ENCODE measurements around the gene FSHR.

Gene FSHR

GRCh38 chr2:49146401-49146800 is 7.9 kb downstream of the FSHR start:
- no peak for TF ChIP-seq GABPA (IDR thresholded peaks at IDR 0.05; ENCODE audit: low read depth)
- no peak for TF ChIP-seq SPI1 (IDR thresholded peaks at IDR 0.05; ENCODE audit: borderline replicate concordance, low read depth)
- TF ChIP-seq, protein P1, sequence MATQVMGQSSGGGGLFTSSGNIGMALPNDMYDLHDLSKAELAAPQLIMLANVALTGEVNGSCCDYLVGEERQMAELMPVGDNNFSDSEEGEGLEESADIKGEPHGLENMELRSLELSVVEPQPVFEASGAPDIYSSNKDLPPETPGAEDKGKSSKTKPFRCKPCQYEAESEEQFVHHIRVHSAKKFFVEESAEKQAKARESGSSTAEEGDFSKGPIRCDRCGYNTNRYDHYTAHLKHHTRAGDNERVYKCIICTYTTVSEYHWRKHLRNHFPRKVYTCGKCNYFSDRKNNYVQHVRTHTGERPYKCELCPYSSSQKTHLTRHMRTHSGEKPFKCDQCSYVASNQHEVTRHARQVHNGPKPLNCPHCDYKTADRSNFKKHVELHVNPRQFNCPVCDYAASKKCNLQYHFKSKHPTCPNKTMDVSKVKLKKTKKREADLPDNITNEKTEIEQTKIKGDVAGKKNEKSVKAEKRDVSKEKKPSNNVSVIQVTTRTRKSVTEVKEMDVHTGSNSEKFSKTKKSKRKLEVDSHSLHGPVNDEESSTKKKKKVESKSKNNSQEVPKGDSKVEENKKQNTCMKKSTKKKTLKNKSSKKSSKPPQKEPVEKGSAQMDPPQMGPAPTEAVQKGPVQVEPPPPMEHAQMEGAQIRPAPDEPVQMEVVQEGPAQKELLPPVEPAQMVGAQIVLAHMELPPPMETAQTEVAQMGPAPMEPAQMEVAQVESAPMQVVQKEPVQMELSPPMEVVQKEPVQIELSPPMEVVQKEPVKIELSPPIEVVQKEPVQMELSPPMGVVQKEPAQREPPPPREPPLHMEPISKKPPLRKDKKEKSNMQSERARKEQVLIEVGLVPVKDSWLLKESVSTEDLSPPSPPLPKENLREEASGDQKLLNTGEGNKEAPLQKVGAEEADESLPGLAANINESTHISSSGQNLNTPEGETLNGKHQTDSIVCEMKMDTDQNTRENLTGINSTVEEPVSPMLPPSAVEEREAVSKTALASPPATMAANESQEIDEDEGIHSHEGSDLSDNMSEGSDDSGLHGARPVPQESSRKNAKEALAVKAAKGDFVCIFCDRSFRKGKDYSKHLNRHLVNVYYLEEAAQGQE (IDR thresholded peaks at IDR 0.05; ENCODE audit: insufficient replicate concordance, low read depth), result no peak
- TF ChIP-seq, protein P2, sequence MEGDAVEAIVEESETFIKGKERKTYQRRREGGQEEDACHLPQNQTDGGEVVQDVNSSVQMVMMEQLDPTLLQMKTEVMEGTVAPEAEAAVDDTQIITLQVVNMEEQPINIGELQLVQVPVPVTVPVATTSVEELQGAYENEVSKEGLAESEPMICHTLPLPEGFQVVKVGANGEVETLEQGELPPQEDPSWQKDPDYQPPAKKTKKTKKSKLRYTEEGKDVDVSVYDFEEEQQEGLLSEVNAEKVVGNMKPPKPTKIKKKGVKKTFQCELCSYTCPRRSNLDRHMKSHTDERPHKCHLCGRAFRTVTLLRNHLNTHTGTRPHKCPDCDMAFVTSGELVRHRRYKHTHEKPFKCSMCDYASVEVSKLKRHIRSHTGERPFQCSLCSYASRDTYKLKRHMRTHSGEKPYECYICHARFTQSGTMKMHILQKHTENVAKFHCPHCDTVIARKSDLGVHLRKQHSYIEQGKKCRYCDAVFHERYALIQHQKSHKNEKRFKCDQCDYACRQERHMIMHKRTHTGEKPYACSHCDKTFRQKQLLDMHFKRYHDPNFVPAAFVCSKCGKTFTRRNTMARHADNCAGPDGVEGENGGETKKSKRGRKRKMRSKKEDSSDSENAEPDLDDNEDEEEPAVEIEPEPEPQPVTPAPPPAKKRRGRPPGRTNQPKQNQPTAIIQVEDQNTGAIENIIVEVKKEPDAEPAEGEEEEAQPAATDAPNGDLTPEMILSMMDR (IDR thresholded peaks at IDR 0.05; ENCODE audit: insufficient read depth, low read length), result no peak
- no peak for TF ChIP-seq POLR2AphosphoS5 (IDR thresholded peaks at IDR 0.05; ENCODE audit: low read depth)
- no peak for DNase-seq (ENCODE audit: low read depth in 1 of 2, low spot score in 1 of 2)
- Histone ChIP-seq H3K4me3 (replicated peaks; ENCODE audit: insufficient read depth, low read length) (no peak overlapping the region), H3K27ac (replicated peaks) (no peak overlapping the region), H3K27me3 (ENCODE audit: insufficient read depth, poor library complexity, severe bottlenecking) (no peaks in the 10 kb centered on the region)

DNA sequence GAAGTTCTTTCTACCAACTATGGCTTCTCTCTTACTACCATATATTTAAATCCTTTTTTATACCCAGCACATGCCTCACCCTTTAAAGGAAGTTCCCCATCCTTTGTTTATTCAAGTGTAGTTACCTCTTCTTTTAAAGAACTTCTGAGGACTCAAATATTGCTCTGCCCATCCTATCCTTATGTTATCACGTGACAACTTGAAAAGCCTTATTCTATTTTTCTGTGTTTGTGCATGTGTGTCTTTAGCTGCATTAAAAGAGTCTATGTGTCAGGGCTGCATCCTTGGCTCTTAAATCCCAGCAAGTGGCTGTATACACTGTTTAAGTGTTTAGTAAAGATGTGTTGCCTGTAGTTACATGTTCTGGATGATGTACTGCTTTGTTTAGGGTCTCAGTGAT is 22.5 kb downstream of the FSHR start:
- no peaks in the 10 kb centered on the region for H3K27me3 ChIP-seq (ENCODE audit: insufficient read depth, poor library complexity, severe bottlenecking)
- DNase-seq (ENCODE audit: low read depth in 1 of 2, low spot score in 1 of 2), result no peak
- H3K27ac ChIP-seq (replicated peaks), result no peak overlapping the region
- no peak for TF ChIP-seq SPI1 (IDR thresholded peaks at IDR 0.05; ENCODE audit: borderline replicate concordance, low read depth)
- TF ChIP-seq, protein P2 (IDR thresholded peaks at IDR 0.05; ENCODE audit: insufficient read depth, low read length), result no peak
- no peak for TF ChIP-seq POLR2AphosphoS5 (IDR thresholded peaks at IDR 0.05; ENCODE audit: low read depth)
- TF ChIP-seq, protein P1 (IDR thresholded peaks at IDR 0.05; ENCODE audit: insufficient replicate concordance, low read depth), result no peak
- TF ChIP-seq GABPA (IDR thresholded peaks at IDR 0.05; ENCODE audit: low read depth), result no peak
- no peak overlapping the region for H3K4me3 ChIP-seq (replicated peaks; ENCODE audit: insufficient read depth, low read length)

DNA sequence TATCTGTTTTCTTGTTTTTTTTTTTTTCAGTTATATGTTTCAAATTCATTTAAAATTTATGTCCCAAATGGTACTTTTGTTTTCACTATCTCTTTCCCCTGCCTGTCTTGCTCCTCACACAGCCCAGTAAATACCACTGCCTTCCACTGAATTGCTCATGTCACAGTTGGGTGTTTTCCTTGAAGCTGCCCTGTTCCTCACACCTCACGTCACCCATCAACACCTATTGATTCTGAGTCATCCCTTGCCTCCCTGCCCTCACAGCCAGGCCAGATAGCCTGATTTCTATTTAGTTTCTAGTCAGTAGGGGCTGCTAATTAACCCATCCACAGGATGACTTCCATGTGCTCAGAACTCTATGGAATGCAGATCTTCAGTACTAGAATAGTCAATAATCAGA is 25.3 kb downstream of the FSHR start:
- Histone ChIP-seq H3K27me3 (ENCODE audit: insufficient read depth, poor library complexity, severe bottlenecking) (no peaks in the 10 kb centered on the region), H3K27ac (replicated peaks) (no peak overlapping the region), H3K4me3 (replicated peaks; ENCODE audit: insufficient read depth, low read length) (no peak overlapping the region)
- TF ChIP-seq, protein P2 (IDR thresholded peaks at IDR 0.05; ENCODE audit: insufficient read depth, low read length), result no peak
- TF ChIP-seq POLR2AphosphoS5 (IDR thresholded peaks at IDR 0.05; ENCODE audit: low read depth), result no peak
- no peak for DNase-seq (ENCODE audit: low read depth in 1 of 2, low spot score in 1 of 2)

DNA sequence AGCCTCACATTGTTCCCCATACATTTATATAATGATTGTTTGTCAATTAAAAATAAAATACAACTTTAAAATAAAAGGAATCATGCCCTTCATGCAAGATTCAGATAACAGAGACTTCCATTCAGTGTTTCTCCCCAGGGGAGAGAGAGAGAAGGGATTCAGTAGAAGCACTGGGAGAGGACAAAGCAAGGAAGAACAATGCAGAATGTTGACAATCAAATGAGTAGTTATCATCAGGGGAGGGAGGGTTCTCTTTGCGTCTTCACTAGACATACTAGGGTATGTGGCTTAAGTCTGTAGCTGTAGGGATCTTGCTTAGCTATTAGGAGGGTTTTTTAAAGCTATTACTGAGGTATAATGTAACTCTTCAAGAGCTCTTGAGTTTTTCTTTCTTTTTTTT is 30.7 kb downstream of the FSHR start:
- no peak for DNase-seq (ENCODE audit: low read depth in 1 of 2, low spot score in 1 of 2)
- Histone ChIP-seq H3K27me3 (ENCODE audit: insufficient read depth, poor library complexity, severe bottlenecking) (no peaks in the 10 kb centered on the region), H3K27ac (replicated peaks) (no peak overlapping the region), H3K4me3 (replicated peaks; ENCODE audit: insufficient read depth, low read length) (no peak overlapping the region)
- TF ChIP-seq GABPA (IDR thresholded peaks at IDR 0.05; ENCODE audit: low read depth), result no peak
- TF ChIP-seq, protein P1 (IDR thresholded peaks at IDR 0.05; ENCODE audit: insufficient replicate concordance, low read depth), result no peak
- TF ChIP-seq POLR2AphosphoS5 (IDR thresholded peaks at IDR 0.05; ENCODE audit: low read depth), result no peak
- TF ChIP-seq, protein P2 (IDR thresholded peaks at IDR 0.05; ENCODE audit: insufficient read depth, low read length), result no peak
- TF ChIP-seq SPI1 (IDR thresholded peaks at IDR 0.05; ENCODE audit: borderline replicate concordance, low read depth), result no peak

Measured in HL-60 (cell line).